Frontal cortex (tissue), 4 donors: ENCODE data around the gene CHIC2. TPM values are rescaled to one million over a fixed set of nuclear protein-coding genes. Genes with fewer than 3 reads are reported as not detected.

Source experiments
- DNase-seq, 2 donors: peaks; one replicate each; pipeline ENCODE4 v3.0.0; 2012; ENCODE audit warnings: low spot score in 2 of 2
- FAIRE-seq: peaks from 2 replicates; lab custom pipeline; 2012; peaks lifted over from hg19 to GRCh38; lab: Jason Lieb, UNC
- total RNA-seq: library from RNA; depleted of rRNA; stranded (reverse); fragments of >200 nt; gene quantifications from one replicate; pipeline ENCODE4 v1.2.3, GENCODE V29; 2014
- donor health status: control.
- donor health status: control.
- donor health status: control.

The CHIC2 gene
- total RNA-seq, 1 donor from 2014 or later: 49.7 TPM

DNA sequence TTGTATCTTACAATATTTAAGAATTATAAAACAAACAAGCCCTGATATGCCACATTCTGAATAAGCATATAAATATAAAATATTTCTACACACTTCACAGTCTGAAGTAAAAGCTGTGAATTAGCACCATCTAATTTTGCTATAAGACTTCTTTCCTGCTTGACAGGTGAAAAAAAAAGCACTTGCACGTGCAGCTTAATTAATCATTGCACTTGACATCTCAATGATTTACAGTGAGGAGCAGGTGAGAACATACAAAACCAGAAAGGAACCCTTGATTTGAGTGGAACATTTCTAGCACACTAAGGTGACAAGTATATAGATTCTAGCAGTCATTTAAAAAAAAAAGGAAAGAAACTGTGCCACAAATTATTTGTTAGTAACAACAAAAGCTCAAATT lies 47.9 kb downstream of the CHIC2 start:
- no peak for FAIRE-seq
- DNase-seq: no peak

GRCh38 chr4:54015423-54016030 lies 48.9 kb downstream of the CHIC2 start:
- DNase-seq: no peak
- no peak for FAIRE-seq

DNA sequence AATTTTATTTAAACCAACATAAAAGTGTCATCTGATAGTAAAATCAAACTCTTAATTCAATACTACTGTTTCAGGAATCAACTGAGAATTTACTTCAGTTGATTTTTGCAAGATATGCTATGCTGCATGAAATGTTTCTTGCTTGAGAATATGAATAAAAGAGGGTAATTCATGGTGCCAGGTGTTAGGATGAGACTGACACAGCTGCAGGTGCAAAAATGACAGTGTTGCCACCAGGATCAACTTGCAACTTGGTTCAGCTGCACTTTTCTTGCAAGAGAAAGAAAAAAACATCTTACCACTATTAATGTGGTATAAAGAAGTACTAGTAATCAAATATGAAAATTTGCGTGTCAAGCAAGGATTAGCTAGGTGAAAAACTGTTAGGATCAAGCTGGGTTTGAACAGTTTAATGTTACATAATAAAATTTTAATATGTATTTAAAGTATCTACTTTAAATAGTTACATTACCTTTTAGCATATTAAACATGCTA lies 49.7 kb downstream of the CHIC2 start:
- DNase-seq (no peak), FAIRE-seq (no peak)

- DNase-seq: no peak
- no peak for FAIRE-seq
Observed at GRCh38 chr4:54011201-54011600, 53.2 kb downstream of the CHIC2 start.

DNA sequence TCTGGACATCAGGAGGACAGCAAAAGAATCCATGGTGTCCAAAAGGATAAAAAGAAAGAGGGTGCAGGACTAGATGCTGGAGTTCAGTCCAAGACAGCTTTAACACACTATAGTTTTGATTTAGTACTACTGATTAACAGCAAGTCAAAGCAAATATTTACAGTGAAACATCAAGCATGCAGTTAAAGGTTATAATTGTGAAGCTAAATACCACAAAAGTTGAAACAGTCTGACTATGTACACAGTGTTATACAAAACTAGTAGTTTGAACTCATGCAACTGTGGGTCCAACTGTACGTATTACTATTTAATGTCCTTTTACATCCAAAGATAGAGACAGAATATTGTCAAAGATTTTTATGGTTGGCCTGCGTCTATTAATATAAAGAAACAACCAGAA lies 57.6 kb downstream of the CHIC2 start:
- no peak for DNase-seq
- FAIRE-seq: no peak

DNA sequence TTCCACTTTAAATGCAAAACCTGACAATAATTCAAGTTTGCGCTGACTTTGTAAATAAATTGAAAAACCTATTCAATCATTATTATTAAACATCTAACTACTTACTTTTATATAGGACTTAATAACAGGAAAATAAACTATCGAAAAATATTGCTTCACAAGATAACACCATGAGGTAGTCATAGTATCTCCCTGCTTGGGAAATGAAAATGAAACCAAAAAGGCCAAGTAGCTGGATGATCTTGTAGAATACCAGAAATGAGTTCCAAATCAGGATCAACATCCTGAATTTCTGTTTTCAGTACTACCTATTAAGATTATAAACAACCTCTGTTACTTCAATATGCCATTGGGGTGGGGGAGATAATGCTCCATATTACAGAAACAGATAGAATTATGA lies 58.9 kb downstream of the CHIC2 start:
- DNase-seq: no peak
- no peak for FAIRE-seq

GRCh38 chr4:54004463-54004862 lies 59.9 kb downstream of the CHIC2 start:
- no peak for DNase-seq
- FAIRE-seq: no peak

GRCh38 chr4:54001668-54002365 lies 62.6 kb downstream of the CHIC2 start:
- FAIRE-seq (no peak), DNase-seq (no peak)

DNA sequence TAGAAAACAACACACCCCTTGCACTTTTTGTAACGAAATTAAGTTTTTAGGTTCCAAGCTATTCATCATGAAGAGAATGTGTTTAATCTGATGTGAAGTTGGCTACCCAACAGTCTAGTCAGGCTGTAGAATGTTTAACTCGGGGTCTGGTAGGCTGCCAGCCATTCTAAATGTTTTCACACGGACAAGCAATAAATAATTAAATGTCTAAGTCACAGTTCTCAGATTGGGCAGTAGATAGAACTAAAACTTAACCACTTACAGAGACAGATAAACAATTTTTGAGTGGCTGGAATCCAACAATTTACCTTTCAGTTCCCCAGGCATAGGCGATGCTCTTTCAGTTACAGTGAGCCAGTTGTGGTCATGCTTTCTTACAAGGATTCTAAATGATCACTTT lies 66.5 kb downstream of the CHIC2 start:
- DNase-seq (no peak), FAIRE-seq (no peak)

DNA sequence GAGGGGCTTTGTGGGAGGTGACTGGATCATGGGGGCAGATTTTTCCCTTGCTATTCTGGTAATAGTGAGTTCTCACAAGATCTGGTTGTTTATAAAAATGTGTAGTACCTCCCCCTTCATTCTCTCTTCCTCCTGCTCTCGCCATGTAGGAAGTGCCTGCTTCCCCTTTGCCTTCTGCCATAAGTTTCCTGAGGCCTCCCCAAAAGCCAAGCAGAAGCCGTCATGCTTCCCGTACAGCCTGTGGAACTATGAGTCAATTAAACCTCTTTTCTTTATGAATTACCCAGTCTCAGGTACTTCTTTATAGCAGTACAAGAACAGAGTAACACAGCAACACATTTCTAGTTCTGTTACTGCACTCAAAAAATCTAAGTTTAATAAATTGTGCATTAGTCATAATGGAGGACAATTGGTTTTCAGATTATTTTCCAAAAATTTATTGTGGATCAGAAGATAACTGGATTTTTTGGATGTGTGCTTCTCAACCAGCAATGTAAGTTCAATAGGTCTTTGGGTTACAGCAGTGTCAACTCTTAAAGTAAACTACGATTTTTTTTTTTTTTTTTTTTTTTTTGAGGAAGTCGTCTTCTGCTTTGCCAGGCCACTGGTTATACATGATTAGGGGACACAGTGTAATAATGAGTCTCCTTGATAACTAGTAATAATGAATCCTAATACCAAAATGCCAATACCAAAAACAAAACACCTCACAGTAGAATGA lies 69.9 kb downstream of the CHIC2 start:
- DNase-seq (no peak), FAIRE-seq (no peak)

DNA sequence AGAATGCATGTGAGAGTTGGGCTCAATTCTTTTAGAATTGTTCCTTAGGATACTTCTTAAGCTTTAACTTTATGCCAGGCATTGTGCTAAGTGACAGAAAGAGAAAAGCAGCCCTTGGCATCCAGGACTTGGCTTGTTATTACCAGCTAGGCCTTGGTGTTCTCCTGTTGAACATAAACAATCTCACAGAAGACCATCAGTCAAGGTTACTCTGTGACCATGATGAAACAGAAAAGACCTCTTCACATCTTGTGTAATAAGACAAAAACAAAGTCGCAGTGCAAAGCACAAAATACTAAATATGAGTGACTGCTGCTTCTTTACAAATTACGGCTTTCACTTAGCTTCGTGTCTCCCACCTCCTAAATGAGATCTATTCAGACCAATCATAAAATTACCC lies 71.6 kb downstream of the CHIC2 start:
- FAIRE-seq (no peak), DNase-seq (no peak)

- FAIRE-seq (no peak), DNase-seq (no peak)
Observed at GRCh38 chr4:53991821-53992220, 72.6 kb downstream of the CHIC2 start.

DNA sequence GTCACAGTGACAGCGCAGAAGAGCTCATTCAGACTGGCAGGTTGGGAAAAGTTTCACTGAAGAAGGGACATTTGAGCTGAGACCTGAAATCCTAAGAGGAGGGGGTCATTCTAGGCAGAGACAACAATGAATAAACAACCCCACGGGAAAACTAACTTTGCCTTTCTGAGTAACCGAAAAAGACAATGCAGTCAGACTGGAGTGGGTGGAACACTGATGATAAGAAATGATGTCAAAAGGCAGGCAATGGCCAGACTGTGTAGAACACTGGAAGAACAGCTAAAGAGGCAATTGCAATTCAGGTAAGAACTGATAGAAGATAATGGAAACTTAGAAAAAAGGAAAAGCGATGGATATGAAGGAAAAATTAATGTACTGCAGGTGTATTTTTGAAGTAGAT lies 73.8 kb downstream of the CHIC2 start:
- FAIRE-seq: no peak

GRCh38 chr4:53987761-53988171 lies 76.6 kb downstream of the CHIC2 start:
- DNase-seq (no peak), FAIRE-seq (no peak)

More for the DNA sequence above, 73.8 kb downstream of the CHIC2 start:
- DNase-seq: no peak

- FAIRE-seq (no peak), DNase-seq (no peak)
Observed at GRCh38 chr4:53986062-53986461, 78.3 kb downstream of the CHIC2 start.

GRCh38 chr4:53981567-53981966 lies 82.8 kb downstream of the CHIC2 start:
- no peak for DNase-seq
- no peak for FAIRE-seq

- FAIRE-seq: no peak
Observed at GRCh38 chr4:53981066-53981465, 83.3 kb downstream of the CHIC2 start.

GRCh38 chr4:53974561-53974960 lies 89.8 kb downstream of the CHIC2 start:
- DNase-seq (no peak), FAIRE-seq (no peak)

More at GRCh38 chr4:53981066-53981465, 83.3 kb downstream of the CHIC2 start:
- DNase-seq: no peak

DNA sequence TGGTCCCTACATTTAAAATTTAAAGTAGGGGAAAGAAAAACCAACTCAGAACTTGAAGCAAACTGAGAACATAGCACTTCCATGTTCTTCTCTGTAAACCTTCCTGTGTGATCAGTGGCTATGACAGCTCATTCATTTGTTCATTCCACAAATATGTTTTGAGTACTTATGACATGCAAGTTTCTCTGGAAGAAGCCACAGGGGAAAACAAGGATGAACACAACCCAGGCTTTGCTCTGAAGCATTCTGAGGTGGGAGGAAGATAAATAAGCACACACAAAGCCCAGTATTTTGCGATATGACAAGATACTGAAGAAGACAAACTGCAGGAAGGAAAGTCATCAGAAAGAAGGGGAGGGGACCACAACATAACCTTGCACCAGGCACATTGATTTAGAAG lies 96.4 kb downstream of the CHIC2 start:
- FAIRE-seq (no peak), DNase-seq (no peak)

DNA sequence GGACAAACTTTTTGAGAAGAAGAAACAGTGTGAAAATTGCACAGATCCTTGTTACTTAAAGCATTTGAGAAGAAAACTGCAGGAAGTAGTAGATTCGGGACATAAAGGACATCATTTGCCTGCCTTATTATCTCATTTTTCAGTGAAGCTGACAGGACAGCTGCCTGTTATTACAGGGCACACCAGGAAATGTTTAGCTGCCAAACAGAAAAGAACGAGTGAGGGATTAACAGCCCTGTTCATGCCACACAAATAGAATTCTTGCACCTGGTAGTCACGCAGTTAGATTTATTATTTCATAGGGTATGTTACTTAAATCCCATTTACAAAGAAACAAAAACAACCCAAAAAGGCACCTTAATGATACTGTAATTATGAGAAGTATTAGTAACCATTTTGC lies 100.6 kb downstream of the CHIC2 start:
- DNase-seq (no peak), FAIRE-seq (no peak)

GRCh38 chr4:53963336-53963735 lies 101.1 kb downstream of the CHIC2 start:
- DNase-seq: no peak
- FAIRE-seq: no peak
